DND-41 (cell line): Measurements from ENCODE around the gene POU6F1.

Experiments
- ATAC-seq: fragments of 200-7000 bp; cut with Tn5 transposase; 3 replicates; pipeline ENCODE4 v1.9.1; 2021; ENCODE audit warnings: low read depth; ENCODE audit not compliant: insufficient read depth
- DNase-seq: peaks from one replicate; pipeline ENCODE4 v3.0.0-alpha.2; 2020
- H2AFZ ChIP-seq: 2 replicates; pipeline ENCODE4 v1.6.0; 2012; ENCODE audit warnings: low read depth, low read length
- H3K27ac ChIP-seq: 2 replicates; pipeline ENCODE4 v1.5.1; 2012; ENCODE audit warnings: low read length, inconsistent platforms
- H3K27me3 ChIP-seq: fragments of 200-600 bp; sonication (generic); 2 replicates; pipeline ENCODE4 v1.6.0; 2012; ENCODE audit warnings: low read length, mild to moderate bottlenecking, inconsistent platforms; ENCODE audit not compliant: insufficient read depth, poor library complexity
- H3K36me3 ChIP-seq: 2 replicates; pipeline ENCODE4 v1.5.1; 2012; ENCODE audit warnings: low read length, inconsistent platforms; ENCODE audit not compliant: insufficient read depth
- H3K4me1 ChIP-seq: 2 replicates; pipeline ENCODE4 v1.5.1; 2012; ENCODE audit warnings: mild to moderate bottlenecking, low read length; ENCODE audit not compliant: insufficient read depth
- H3K4me2 ChIP-seq: 2 replicates; pipeline ENCODE4 v1.6.0; 2012; ENCODE audit warnings: mild to moderate bottlenecking, moderate library complexity, low read length, inconsistent platforms; ENCODE audit not compliant: insufficient read depth
- H3K4me3 ChIP-seq, 2 experiments: fragments of 200-600 bp in 1 of 2; shearing (Covaris generic) in 1 of 2; 2 replicates each; pipeline ENCODE4 v1.5.1; 2012 to 2016; ENCODE audit warnings: inconsistent platforms in 2 of 2, low read length in 2 of 2, mild to moderate bottlenecking in 2 of 2, low read depth in 1 of 2, moderate library complexity in 1 of 2
- H3K79me2 ChIP-seq: 2 replicates; pipeline ENCODE4 v1.6.0; 2012; ENCODE audit warnings: low read length, inconsistent platforms; ENCODE audit not compliant: insufficient read depth
- H3K9ac ChIP-seq: 2 replicates; pipeline ENCODE4 v1.6.0; 2012; ENCODE audit warnings: low read depth, mild to moderate bottlenecking, inconsistent platforms, low read length, moderate library complexity
- H3K9me3 ChIP-seq: 2 replicates; pipeline ENCODE4 v1.5.1; 2012; ENCODE audit warnings: low read length, moderate library complexity, mild to moderate bottlenecking, inconsistent platforms; ENCODE audit not compliant: insufficient read depth, severe bottlenecking
- H4K20me1 ChIP-seq: 2 replicates; pipeline ENCODE4 v1.6.0; 2012; ENCODE audit warnings: low read length; ENCODE audit not compliant: insufficient read depth
- CTCF ChIP-seq: IDR thresholded peaks from 2 replicates; pipeline ENCODE4 v1.5.1; 2012; ENCODE audit warnings: borderline replicate concordance, low read length, moderate library complexity, mild to moderate bottlenecking; ENCODE audit not compliant: poor library complexity, severe bottlenecking; ENCODE audit errors: extremely low read depth
- EZH2 ChIP-seq: IDR thresholded peaks from 3 replicates; pipeline ENCODE4 v1.6.1; 2012; ENCODE audit warnings: borderline replicate concordance, low read depth, mild to moderate bottlenecking, moderate library complexity, low read length, inconsistent platforms; ENCODE audit not compliant: severe bottlenecking

Gene POU6F1

GRCh38 chr12:51245476-51246253, 27.8 kb upstream of the POU6F1 start:
- ATAC-seq, result no peak
- peaks cover 36% of the 10 kb centered on the region for H3K4me1 ChIP-seq
- DNase-seq, result no peak
- no peak overlapping the region for H3K9ac ChIP-seq
- peak overlapping the region; percentile 6; the same call in 1 of the 2 replicates for H2AFZ ChIP-seq
- H3K27me3 ChIP-seq, result no peaks in the 10 kb centered on the region
- H3K9me3 ChIP-seq, result no peaks in the 10 kb centered on the region
- H4K20me1 ChIP-seq, result peaks cover 3% of the 10 kb centered on the region; the same call in 1 of the 2 replicates
- peak overlapping the region; percentile 63 for H3K27ac ChIP-seq
- TF ChIP-seq CTCF (no peak), EZH2 (no peak)
- H3K79me2 ChIP-seq, result peaks cover 10% of the 10 kb centered on the region
- H3K4me3 ChIP-seq, result no peak overlapping the region
- no peak overlapping the region for H3K4me2 ChIP-seq
- H3K36me3 ChIP-seq, result peaks cover 54% of the 10 kb centered on the region

- H2AFZ ChIP-seq, result no peak overlapping the region
- peaks cover 24% of the 10 kb centered on the region for H3K79me2 ChIP-seq
- H3K4me3 ChIP-seq, result no peak overlapping the region
- no peak for DNase-seq
- no peak overlapping the region for H3K27ac ChIP-seq
- peaks cover 48% of the 10 kb centered on the region for H3K4me1 ChIP-seq
- H3K9ac ChIP-seq, result no peak overlapping the region
- H3K9me3 ChIP-seq, result no peaks in the 10 kb centered on the region
- peaks cover 65% of the 10 kb centered on the region for H3K36me3 ChIP-seq
- no peak for ATAC-seq
- peaks cover 14% of the 10 kb centered on the region for H4K20me1 ChIP-seq
- H3K27me3 ChIP-seq, result no peaks in the 10 kb centered on the region
- TF ChIP-seq CTCF (no peak), EZH2 (no peak)
- no peak overlapping the region for H3K4me2 ChIP-seq
Measured at GRCh38 chr12:51244269-51244668, 26.4 kb upstream of the POU6F1 start.

- ATAC-seq, result no peak
- Histone ChIP-seq H3K27ac (no peak overlapping the region), H3K4me2 (no peak overlapping the region)
Measured at GRCh38 chr12:51242876-51243275, 25.0 kb upstream of the POU6F1 start.

More at GRCh38 chr12:51242876-51243275, 25.0 kb upstream of the POU6F1 start:
- Histone ChIP-seq H3K9ac (no peak overlapping the region), H3K27me3 (no peaks in the 10 kb centered on the region), H3K9me3 (no peaks in the 10 kb centered on the region), H4K20me1 (peaks cover 14% of the 10 kb centered on the region), H3K36me3 (peaks cover 54% of the 10 kb centered on the region), H2AFZ (no peak overlapping the region), H3K4me1 (peaks cover 48% of the 10 kb centered on the region), H3K79me2 (peaks cover 30% of the 10 kb centered on the region), H3K4me3 (no peak overlapping the region)
- TF ChIP-seq CTCF, result no peak
- TF ChIP-seq EZH2, result no peak
- DNase-seq, result no peak
